DOHH2 (cell line): ENCODE data around the gene NOD2.

Source experiments
- EZH2phosphoT487 ChIP-seq: fragments of 200-600 bp; sonication (generic); IDR thresholded peaks from 2 replicates; pipeline ENCODE4 v1.6.1; 2017; ENCODE audit warnings: borderline replicate concordance, mild to moderate bottlenecking, antibody characterized with exemption, low read length, moderate library complexity, mixed read lengths
- TF ChIP-seq, protein P1 (sequence below): fragments of 200-600 bp; sonication (generic); IDR thresholded peaks from one replicate; pipeline ENCODE4 v1.5.1; 2014; ENCODE audit warnings: antibody characterized with exemption, mild to moderate bottlenecking, low read depth, low read length; ENCODE audit not compliant: poor library complexity, severe bottlenecking

DNA sequence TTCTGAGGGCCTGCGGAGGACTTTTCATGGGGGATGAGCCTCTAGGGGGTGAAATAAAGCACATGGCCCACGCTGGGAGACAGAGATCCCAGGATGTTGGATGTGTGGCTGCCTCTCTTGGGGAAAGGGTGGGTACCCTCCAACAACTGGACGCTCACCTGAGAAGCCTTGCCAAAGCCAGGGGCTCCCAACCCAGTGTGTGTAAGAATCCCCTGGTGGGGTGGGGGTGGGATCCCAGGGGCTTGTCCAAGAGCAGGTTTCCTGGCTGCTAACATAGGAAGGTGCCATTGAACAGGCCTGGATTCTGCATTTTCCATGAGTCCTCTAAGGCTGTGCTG lies 12.9 kb upstream of the NOD2 start:
- TF ChIP-seq EZH2phosphoT487 = no peak
- TF ChIP-seq, protein P1, sequence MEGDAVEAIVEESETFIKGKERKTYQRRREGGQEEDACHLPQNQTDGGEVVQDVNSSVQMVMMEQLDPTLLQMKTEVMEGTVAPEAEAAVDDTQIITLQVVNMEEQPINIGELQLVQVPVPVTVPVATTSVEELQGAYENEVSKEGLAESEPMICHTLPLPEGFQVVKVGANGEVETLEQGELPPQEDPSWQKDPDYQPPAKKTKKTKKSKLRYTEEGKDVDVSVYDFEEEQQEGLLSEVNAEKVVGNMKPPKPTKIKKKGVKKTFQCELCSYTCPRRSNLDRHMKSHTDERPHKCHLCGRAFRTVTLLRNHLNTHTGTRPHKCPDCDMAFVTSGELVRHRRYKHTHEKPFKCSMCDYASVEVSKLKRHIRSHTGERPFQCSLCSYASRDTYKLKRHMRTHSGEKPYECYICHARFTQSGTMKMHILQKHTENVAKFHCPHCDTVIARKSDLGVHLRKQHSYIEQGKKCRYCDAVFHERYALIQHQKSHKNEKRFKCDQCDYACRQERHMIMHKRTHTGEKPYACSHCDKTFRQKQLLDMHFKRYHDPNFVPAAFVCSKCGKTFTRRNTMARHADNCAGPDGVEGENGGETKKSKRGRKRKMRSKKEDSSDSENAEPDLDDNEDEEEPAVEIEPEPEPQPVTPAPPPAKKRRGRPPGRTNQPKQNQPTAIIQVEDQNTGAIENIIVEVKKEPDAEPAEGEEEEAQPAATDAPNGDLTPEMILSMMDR = no peak
